Stomach smooth muscle (tissue), 2 donors: ENCODE results near the gene ADPRM.

ENCODE experiments used
- H3K27ac ChIP-seq: one replicate; pipeline ENCODE4 v1.7.0; 2013; ENCODE audit warnings: mild to moderate bottlenecking, low read length, inconsistent platforms
- H3K27me3 ChIP-seq, 2 donors: one replicate each; pipeline ENCODE4 v1.7.0; 2013; ENCODE audit warnings: low read length in 2 of 2; ENCODE audit not compliant: insufficient read depth in 2 of 2, control insufficient read depth in 1 of 2
- H3K36me3 ChIP-seq, 2 donors: one replicate each; pipeline ENCODE4 v1.7.0; 2013; ENCODE audit warnings: low read length in 2 of 2; ENCODE audit not compliant: control insufficient read depth in 2 of 2, insufficient read depth in 2 of 2
- H3K4me1 ChIP-seq: one replicate; pipeline ENCODE4 v1.7.0; 2013; ENCODE audit warnings: low read length; ENCODE audit not compliant: control insufficient read depth, insufficient read depth
- H3K4me3 ChIP-seq, 2 donors: one replicate each; pipeline ENCODE4 v1.7.0; 2013; ENCODE audit warnings: low read length in 2 of 2
- H3K9ac ChIP-seq, 2 donors: one replicate each; pipeline ENCODE4 v1.7.0; 2013; ENCODE audit warnings: low read length in 2 of 2, mild to moderate bottlenecking in 1 of 2
- H3K9me3 ChIP-seq, 2 donors: one replicate each; pipeline ENCODE4 v1.7.0; 2013; ENCODE audit warnings: low read length in 2 of 2; ENCODE audit not compliant: control insufficient read depth in 2 of 2
- donor health status: healthy.
- donor health status: Pancreatic carcinoma.

ADPRM gene

DNA sequence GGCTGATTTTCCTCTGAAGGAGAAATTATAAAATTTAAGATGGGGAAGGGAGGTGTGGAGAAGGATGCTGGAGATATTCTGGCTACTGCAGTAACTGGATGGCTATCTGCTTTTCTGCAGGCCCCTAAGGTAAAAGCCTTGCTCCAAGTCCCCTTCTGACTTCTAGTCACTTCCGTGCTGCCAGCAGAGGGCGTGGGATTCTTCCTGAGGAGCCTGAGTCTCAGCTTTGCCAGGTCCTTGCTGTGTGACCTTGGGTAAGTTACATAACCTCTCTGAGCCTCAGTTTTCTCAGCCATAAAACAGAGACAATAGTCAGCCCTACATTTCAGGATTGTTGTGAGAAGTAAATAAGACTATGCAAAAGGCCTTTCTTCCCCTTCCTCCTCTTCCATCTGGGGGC lies 56.7 kb downstream of the ADPRM start:
- H3K27ac ChIP-seq, result no peak overlapping the region
- H3K36me3 ChIP-seq, result no peaks in the 10 kb centered on the region
- no peak overlapping the region for H3K4me3 ChIP-seq
- no peaks in the 10 kb centered on the region for H3K9me3 ChIP-seq
- H3K4me1 ChIP-seq, result no peaks in the 10 kb centered on the region
- H3K9ac ChIP-seq, result no peak overlapping the region
- H3K27me3 ChIP-seq, result no peaks in the 10 kb centered on the region

DNA sequence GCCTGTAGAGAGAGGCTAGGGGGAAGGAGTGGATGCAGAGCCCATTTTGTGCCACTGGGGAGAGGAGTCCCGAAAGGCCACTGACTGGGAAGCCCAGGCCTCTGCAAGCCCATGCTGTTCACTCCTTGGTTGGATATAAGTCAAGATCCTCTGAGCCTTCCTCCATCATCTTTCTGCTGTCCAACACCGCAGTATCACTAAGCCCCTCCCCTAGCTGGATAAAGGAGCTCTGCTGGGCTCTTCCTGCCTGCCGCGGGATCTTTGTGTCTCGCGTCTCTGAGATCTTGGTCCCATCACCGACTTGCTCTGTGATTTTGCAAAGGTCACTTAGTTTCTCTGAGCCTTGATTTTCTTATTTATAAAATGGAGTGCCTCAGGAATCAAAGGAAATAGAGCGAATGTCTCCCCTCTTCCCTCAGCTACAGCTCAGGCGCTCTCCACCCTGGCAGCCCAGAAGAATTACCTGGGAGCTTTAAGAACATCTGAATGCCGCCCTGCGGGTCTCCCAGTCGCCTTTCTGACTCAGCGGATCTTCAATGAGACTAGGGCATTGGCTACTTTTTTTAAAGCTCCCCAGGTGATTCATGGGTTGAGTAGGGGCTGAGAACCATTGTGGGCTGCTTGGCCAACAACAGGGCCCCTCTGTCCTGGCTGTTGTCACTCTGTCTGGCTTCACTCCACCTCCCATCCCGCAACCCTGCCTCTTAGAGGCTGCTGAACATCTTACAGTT lies 57.6 kb downstream of the ADPRM start:
- H3K4me1 ChIP-seq, result no peaks in the 10 kb centered on the region
- no peak overlapping the region for H3K27ac ChIP-seq
- H3K9ac ChIP-seq, result no peak overlapping the region
- no peaks in the 10 kb centered on the region for H3K9me3 ChIP-seq
- no peak overlapping the region for H3K4me3 ChIP-seq
- H3K27me3 ChIP-seq, result no peaks in the 10 kb centered on the region
- no peaks in the 10 kb centered on the region for H3K36me3 ChIP-seq

DNA sequence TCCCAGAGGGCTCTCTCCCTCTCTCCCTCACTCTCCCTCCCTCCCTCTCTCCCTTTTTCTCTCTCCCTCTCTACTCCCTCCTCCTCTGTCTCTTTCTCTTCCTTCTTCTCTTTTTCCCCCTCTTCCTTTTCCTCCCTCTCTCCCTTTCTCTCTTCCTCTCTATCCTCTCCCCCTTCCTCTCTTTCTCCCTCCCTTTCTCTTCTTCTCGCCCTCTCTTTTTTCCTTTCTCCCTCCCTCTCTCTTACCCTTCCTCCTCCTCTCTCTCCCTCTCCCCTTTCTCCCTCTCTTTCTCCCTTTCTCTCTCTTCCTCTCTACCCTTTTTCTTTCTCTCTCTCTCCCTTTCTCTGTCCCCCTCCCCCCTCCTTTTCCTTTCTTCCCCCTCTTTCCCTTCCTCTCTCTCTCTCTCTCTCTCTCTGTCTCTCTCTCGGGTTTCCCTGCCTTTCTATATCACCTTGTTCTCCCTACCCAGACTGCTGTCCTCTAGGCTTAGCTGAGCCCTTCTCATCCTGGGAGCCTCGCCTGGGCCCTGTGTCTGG lies 58.3 kb downstream of the ADPRM start:
- Histone ChIP-seq H3K9ac (no peak overlapping the region), H3K36me3 (no peaks in the 10 kb centered on the region), H3K9me3 (no peaks in the 10 kb centered on the region), H3K4me1 (no peaks in the 10 kb centered on the region), H3K27ac (no peak overlapping the region), H3K27me3 (no peaks in the 10 kb centered on the region), H3K4me3 (no peak overlapping the region)

DNA sequence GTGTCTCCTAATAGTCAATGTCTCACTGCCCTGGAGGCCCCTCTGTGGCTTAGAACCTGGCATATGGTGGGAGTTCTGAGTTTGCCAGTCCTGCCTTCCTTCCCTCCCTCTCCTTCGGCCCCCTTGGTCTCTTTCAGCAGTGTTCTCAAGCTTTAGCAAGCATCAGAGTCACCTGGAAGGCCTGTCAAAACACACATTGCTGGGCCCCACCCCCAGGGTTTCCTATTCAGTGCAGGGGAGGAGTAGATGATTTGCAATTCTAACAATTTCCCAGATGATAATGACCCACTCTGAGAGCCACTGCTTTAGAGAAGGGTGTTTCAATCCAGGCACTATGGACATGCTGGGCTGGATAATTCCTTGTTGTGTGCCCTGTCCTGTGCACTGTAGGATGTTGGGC lies 58.8 kb downstream of the ADPRM start:
- Histone ChIP-seq H3K27me3 (no peaks in the 10 kb centered on the region), H3K4me3 (no peak overlapping the region), H3K36me3 (no peaks in the 10 kb centered on the region), H3K9ac (no peak overlapping the region), H3K9me3 (no peaks in the 10 kb centered on the region), H3K4me1 (no peaks in the 10 kb centered on the region), H3K27ac (no peak overlapping the region)

DNA sequence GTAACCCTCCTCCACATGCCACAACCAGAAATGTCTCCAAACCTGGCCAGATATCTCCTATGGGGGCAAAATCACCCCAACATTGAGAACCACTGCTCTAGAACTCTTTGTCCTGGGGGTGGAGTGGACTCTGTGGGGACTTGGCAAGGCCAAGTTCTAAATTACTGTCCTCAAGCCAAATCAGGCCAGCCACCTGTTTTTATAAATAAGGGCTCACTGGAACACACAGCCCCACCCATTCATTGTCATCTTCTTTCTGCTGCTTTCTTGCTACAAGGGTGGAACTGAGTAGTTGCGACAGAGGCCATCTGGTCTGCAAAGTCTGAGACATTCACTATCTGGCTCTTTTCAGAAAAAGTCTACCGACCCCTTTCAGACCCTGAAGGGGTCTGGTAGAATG lies 59.2 kb downstream of the ADPRM start:
- Histone ChIP-seq H3K27ac (no peak overlapping the region), H3K4me1 (no peaks in the 10 kb centered on the region)

DNA sequence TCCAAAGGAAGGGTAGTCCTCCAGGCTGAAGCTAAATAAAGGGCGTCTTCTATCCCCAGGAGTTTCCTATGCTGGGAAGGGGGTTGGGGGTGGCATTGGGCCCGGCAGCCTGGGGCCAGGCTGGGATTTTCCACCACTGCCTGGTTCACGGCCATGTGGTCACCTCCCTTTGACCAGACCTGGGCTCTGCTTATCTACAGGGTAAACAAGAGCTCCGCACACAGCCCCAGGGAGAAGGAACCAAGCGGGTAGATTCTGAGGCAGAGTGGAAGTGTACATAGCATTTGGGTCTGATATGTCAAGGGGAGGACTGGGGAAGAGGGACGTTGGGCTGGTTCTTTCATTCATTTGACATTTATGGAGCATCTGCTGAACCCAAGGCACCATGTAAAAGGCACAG lies 59.7 kb downstream of the ADPRM start:
- Histone ChIP-seq H3K9me3 (no peaks in the 10 kb centered on the region), H3K36me3 (no peaks in the 10 kb centered on the region), H3K4me1 (no peaks in the 10 kb centered on the region), H3K9ac (no peak overlapping the region), H3K27ac (no peak overlapping the region), H3K27me3 (no peaks in the 10 kb centered on the region), H3K4me3 (no peak overlapping the region)

More for the DNA sequence above, 59.2 kb downstream of the ADPRM start:
- Histone ChIP-seq H3K9me3 (no peaks in the 10 kb centered on the region), H3K36me3 (no peaks in the 10 kb centered on the region), H3K4me3 (no peak overlapping the region), H3K27me3 (no peaks in the 10 kb centered on the region), H3K9ac (no peak overlapping the region)

DNA sequence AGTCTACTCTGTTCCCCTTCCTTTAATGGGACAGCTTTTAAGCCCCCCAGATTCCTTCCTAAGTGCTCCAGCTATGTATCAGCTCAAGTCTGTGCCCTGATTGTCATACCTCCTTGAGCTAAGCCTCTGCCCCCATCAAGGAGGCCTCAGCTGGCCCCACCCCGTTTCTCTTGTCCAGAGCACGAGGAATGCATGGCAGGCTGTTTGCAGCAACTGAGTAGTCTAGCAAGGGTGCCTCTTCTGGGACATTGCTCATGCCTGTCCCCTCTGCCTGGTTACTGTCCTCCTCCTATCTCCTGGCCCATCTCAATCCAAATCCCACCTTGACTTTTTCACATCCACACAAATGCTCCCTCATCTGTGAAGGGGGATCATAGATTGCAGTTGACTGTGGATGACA lies 60.3 kb downstream of the ADPRM start:
- H3K27ac ChIP-seq, result no peak overlapping the region
- H3K27me3 ChIP-seq, result no peaks in the 10 kb centered on the region
- no peaks in the 10 kb centered on the region for H3K4me1 ChIP-seq
- H3K9ac ChIP-seq, result no peak overlapping the region
- H3K4me3 ChIP-seq, result no peak overlapping the region
- H3K36me3 ChIP-seq, result no peaks in the 10 kb centered on the region
- H3K9me3 ChIP-seq, result no peaks in the 10 kb centered on the region

DNA sequence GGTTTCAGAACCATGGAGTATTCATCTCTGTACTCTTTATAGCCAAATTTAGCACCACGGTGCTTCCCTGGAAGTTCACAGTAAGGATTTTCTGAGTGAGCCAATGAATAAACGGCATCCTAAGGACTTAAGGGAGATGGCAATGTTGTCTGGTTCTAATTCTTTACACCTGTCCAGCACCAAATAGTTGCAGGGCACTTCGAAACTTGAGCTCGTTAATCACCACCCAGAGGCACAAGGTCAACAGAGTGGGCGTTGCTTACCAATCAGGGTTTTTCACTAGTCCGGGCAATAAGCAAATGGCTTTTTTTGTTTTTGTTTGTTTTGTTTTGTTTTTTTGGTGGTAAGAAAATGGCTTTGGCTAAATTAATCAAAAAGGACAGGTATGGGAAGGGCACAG lies 60.7 kb downstream of the ADPRM start:
- no peaks in the 10 kb centered on the region for H3K36me3 ChIP-seq
- no peak overlapping the region for H3K4me3 ChIP-seq
- H3K27me3 ChIP-seq, result no peaks in the 10 kb centered on the region
- no peaks in the 10 kb centered on the region for H3K9me3 ChIP-seq
- no peak overlapping the region for H3K9ac ChIP-seq
- no peaks in the 10 kb centered on the region for H3K4me1 ChIP-seq
- H3K27ac ChIP-seq, result no peak overlapping the region
